Neutrophil (primary cell): ENCODE data around the gene GTF3C5.
"Not testable (repeated sequence)": the region's sequence is repeated elsewhere in the genome, so short reads cannot be mapped to it uniquely, and the experiment has no call there.

ENCODE experiments used
- H3K27ac ChIP-seq: fragments of 200-600 bp; sonication (generic); 2 replicates; pipeline ENCODE4 v1.5.1; 2016; ENCODE audit warnings: mild to moderate bottlenecking, moderate library complexity
- H3K27me3 ChIP-seq: fragments of 200-600 bp; sonication (generic); 2 replicates; pipeline ENCODE4 v1.6.0; 2016; ENCODE audit warnings: mild to moderate bottlenecking
- H3K36me3 ChIP-seq: fragments of 200-600 bp; sonication (generic); 2 replicates; pipeline ENCODE4 v1.5.1; 2017
- H3K4me1 ChIP-seq, 2 experiments: fragments of 200-600 bp in 1 of 2; sonication (generic) in 1 of 2; 1 replicate in 1 of 2; 2 replicates in 1 of 2; pipeline versions ENCODE4 v1.5.1 to v1.6.1; 2013 to 2016; ENCODE audit warnings: low read depth in 1 of 2, low read length in 1 of 2, mild to moderate bottlenecking in 1 of 2, moderate library complexity in 1 of 2; ENCODE audit not compliant: control insufficient read depth in 1 of 2, insufficient read depth in 1 of 2
- H3K4me3 ChIP-seq, 2 experiments: fragments of 200-600 bp in 1 of 2; sonication (generic) in 1 of 2; 1 replicate in 1 of 2; 2 replicates in 1 of 2; pipeline ENCODE4 v1.5.1; 2013 to 2016; ENCODE audit warnings: low read depth in 1 of 2, low read length in 1 of 2, mild to moderate bottlenecking in 1 of 2, moderate library complexity in 1 of 2
- H3K9me3 ChIP-seq: fragments of 200-600 bp; sonication (generic); 2 replicates; pipeline ENCODE4 v1.5.1; 2016
- TF ChIP-seq, protein P1 (sequence below): fragments of 200-600 bp; sonication (generic); IDR thresholded peaks from 2 replicates; pipeline ENCODE4 v1.5.1; 2016; ENCODE audit warnings: antibody characterized with exemption

The GTF3C5 gene

DNA sequence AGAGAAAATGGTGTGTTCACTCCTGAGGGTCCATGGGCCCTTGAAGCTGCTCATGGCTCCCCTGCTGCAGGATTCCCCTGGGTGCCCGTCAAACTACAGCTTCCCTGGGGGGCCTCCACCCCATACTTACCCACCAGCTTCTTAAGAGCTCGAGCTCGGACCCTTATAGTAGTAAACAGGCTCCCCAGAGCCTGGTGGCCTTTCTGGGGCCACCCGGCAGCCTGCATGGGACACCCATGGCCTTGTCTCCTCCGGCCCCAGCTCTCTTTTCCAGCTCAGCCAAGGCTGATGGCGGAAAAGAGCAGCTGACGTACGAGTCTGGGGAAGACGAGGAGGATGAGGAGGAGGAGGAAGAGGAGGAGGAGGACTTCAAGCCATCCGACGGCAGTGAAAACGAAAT is 26.8 kb downstream of the GTF3C5 start:
- H3K27me3 ChIP-seq: peaks cover 5% of the 10 kb centered on the region
- no peaks in the 10 kb centered on the region for H3K4me1 ChIP-seq
- TF ChIP-seq, protein P1, sequence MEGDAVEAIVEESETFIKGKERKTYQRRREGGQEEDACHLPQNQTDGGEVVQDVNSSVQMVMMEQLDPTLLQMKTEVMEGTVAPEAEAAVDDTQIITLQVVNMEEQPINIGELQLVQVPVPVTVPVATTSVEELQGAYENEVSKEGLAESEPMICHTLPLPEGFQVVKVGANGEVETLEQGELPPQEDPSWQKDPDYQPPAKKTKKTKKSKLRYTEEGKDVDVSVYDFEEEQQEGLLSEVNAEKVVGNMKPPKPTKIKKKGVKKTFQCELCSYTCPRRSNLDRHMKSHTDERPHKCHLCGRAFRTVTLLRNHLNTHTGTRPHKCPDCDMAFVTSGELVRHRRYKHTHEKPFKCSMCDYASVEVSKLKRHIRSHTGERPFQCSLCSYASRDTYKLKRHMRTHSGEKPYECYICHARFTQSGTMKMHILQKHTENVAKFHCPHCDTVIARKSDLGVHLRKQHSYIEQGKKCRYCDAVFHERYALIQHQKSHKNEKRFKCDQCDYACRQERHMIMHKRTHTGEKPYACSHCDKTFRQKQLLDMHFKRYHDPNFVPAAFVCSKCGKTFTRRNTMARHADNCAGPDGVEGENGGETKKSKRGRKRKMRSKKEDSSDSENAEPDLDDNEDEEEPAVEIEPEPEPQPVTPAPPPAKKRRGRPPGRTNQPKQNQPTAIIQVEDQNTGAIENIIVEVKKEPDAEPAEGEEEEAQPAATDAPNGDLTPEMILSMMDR: no peak
- H3K4me3 ChIP-seq: no peak overlapping the region
- no peaks in the 10 kb centered on the region for H3K9me3 ChIP-seq
- peaks cover 61% of the 10 kb centered on the region for H3K36me3 ChIP-seq
- no peak overlapping the region for H3K27ac ChIP-seq

DNA sequence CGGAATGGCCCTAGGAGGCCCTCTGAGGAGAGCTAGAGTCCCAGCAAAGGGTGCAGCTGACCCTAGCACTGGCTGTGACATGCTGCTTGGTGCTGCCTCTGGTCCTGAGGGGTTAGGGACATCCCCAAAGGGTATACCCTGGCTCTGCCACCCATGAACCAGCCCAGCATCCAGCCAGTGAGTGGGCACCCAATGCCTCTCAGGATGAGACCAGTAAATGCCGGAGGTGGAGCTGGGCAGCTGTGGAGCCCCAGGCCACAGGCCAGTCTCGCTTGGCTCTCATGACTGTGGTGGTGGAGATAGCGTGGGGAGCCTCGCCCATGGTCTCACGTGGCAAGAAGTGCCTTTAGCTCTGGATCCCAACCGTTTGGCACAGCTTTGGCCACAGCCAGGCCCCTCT is 27.3 kb downstream of the GTF3C5 start:
- Histone ChIP-seq H3K27me3 (peaks cover 5% of the 10 kb centered on the region), H3K4me1 (no peaks in the 10 kb centered on the region), H3K27ac (no peak overlapping the region), H3K36me3 (peaks cover 56% of the 10 kb centered on the region), H3K9me3 (no peaks in the 10 kb centered on the region), H3K4me3 (no peak overlapping the region)
- TF ChIP-seq, protein P1: no peak

GRCh38 chr9:133058550-133059320 is 27.9 kb downstream of the GTF3C5 start:
- Histone ChIP-seq H3K4me3 (no peak overlapping the region), H3K4me1 (no peaks in the 10 kb centered on the region), H3K27ac (no peak overlapping the region), H3K9me3 (no peaks in the 10 kb centered on the region), H3K36me3 (peaks cover 49% of the 10 kb centered on the region), H3K27me3 (peaks cover 5% of the 10 kb centered on the region)
- TF ChIP-seq, protein P1: no peak

GRCh38 chr9:133059623-133060022 is 28.8 kb downstream of the GTF3C5 start:
- H3K4me1 ChIP-seq: no peaks in the 10 kb centered on the region
- no peaks in the 10 kb centered on the region for H3K9me3 ChIP-seq
- TF ChIP-seq, protein P1: no peak
- H3K27me3 ChIP-seq: peaks cover 5% of the 10 kb centered on the region
- H3K4me3 ChIP-seq: no peak overlapping the region
- no peak overlapping the region for H3K27ac ChIP-seq
- H3K36me3 ChIP-seq: peaks cover 40% of the 10 kb centered on the region

GRCh38 chr9:133060417-133060841 is 29.6 kb downstream of the GTF3C5 start:
- Histone ChIP-seq H3K27ac (no peak overlapping the region), H3K4me1 (no peaks in the 10 kb centered on the region), H3K36me3 (peaks cover 32% of the 10 kb centered on the region)

DNA sequence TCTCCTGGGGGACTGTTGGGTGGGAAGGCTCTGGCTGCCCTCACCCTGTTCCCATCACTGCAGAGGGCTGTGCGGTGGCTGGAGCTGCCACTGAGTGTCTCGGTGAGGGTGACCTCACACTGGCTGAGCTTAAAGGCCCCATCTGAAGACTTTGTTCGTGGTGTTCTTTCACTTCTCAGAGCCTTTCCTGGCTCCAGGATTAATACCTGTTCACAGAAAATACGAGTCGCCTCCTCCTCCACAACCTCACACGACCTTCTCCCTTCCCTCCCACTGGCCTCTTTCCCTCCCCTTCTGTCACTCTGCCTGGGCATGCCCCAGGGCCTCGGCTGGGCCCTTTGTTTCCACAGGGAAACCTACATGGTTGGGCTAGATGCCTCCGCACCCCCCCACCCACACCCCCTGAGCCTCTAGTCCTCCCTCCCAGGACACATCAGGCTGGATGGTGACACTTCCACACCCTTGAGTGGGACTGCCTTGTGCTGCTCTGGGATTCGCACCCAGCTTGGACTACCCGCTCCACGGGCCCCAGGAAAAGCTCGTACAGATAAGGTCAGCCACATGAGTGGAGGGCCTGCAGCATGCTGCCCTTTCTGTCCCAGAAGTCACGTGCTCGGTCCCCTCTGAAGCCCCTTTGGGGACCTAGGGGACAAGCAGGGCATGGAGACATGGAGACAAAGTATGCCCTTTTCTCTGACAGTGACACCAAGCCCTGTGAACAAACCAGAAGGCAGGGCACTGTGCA is 30.4 kb downstream of the GTF3C5 start:
- H3K4me1 ChIP-seq, H3K4me3 ChIP-seq, H3K27me3 ChIP-seq, H3K27ac ChIP-seq, H3K9me3 ChIP-seq: not testable (repeated sequence)
- H3K36me3 ChIP-seq: peaks cover 24% of the 10 kb centered on the region

More at GRCh38 chr9:133060417-133060841, 29.6 kb downstream of the GTF3C5 start:
- TF ChIP-seq, protein P1: no peak
- peaks cover 5% of the 10 kb centered on the region for H3K27me3 ChIP-seq
- no peaks in the 10 kb centered on the region for H3K9me3 ChIP-seq
- H3K4me3 ChIP-seq: no peak overlapping the region

GRCh38 chr9:133061764-133062145 is 31.0 kb downstream of the GTF3C5 start, which contains the start of gene CEL:
TSS of gene CEL (plus strand) at chr9:133061981. CDS start at chr9:133062003, 22 bp downstream.
- H3K9me3 ChIP-seq, H3K27me3 ChIP-seq, H3K4me3 ChIP-seq, H3K4me1 ChIP-seq, H3K27ac ChIP-seq: not testable (repeated sequence)
- peaks cover 19% of the 10 kb centered on the region for H3K36me3 ChIP-seq

DNA sequence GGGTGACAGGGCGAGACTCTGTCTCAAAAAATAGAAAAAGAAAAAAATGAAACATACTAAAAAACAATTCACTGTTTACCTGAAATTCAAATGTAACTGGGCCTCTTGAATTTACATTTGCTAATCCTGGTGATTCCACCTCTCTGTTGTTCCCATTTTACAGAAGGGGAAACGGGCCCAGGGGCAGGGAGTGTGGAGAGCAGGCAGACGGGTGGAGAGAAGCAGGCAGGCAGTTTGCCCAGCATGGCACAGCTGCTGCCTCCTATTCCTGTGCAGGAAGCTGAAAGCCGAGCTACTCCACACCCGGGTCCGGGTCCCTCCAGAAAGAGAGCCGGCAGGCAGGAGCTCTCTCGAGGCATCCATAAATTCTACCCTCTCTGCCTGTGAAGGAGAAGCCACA is 31.8 kb downstream of the GTF3C5 start:
- not testable (repeated sequence) for H3K27me3 ChIP-seq, H3K9me3 ChIP-seq, H3K4me3 ChIP-seq, H3K4me1 ChIP-seq, H3K27ac ChIP-seq
- peaks cover 11% of the 10 kb centered on the region for H3K36me3 ChIP-seq
